Measurements from ENCODE around the gene KRTAP7-1. TPM values are rescaled to one million over a fixed set of nuclear protein-coding genes. Genes with fewer than 3 reads are reported as not detected.

Gene KRTAP7-1
- polyA plus RNA-seq, 3 donors: 0.13 TPM; not detected in 2

- no peak overlapping the region for H3K4me3 Mint-ChIP-seq
- H3K27ac Mint-ChIP-seq: no peak overlapping the region
- H3K4me1 Mint-ChIP-seq: no peaks in the 10 kb centered on the region
- 47% methylated on average over 2 of the region's 9 CpGs for WGBS (ENCODE audit: insufficient coverage)
- peaks cover 0 to 3% (median 0%) of the 10 kb centered on the region in 7 donors for H3K9me3 Mint-ChIP-seq
- Histone ChIP-seq H3K4me3 (replicated peaks in 1 of 3; ENCODE audit: low read depth in 2 of 3, low read length in 3 of 3) (no peak overlapping the region), H3K36me3 (replicated peaks in 1 of 2; ENCODE audit: control insufficient read depth in 1 of 2, insufficient read depth in 2 of 2, low read length in 2 of 2) (no peaks in the 10 kb centered on the region), H3K9me3 (replicated peaks in 1 of 2; ENCODE audit: control insufficient read depth in 1 of 2, insufficient read depth in 1 of 2, low read length in 2 of 2) (no peaks in the 10 kb centered on the region), H3K4me2 (replicated peaks; ENCODE audit: extremely low read depth, low read length, poor library complexity, severe bottlenecking) (no peak overlapping the region), H2AFZ (ENCODE audit: insufficient read depth, low read depth, low read length, poor library complexity, severe bottlenecking) (no peak overlapping the region), H3K9ac (ENCODE audit: insufficient read depth, low read length, poor library complexity, severe bottlenecking) (no peak overlapping the region), H3K27ac (ENCODE audit: low read depth in 1 of 2, low read length in 2 of 2) (no peak overlapping the region), H3K4me1 (ENCODE audit: control insufficient read depth in 1 of 2, insufficient read depth in 2 of 2, low read length in 2 of 2) (no peaks in the 10 kb centered on the region), H3K27me3 (ENCODE audit: control insufficient read depth in 2 of 2, insufficient read depth in 2 of 2, low read length in 2 of 2) (no peaks in the 10 kb centered on the region), H3K79me2 (ENCODE audit: insufficient read depth, low read length) (no peaks in the 10 kb centered on the region), H4K20me1 (ENCODE audit: insufficient read depth, low read length) (no peaks in the 10 kb centered on the region)
- H3K27me3 Mint-ChIP-seq (ENCODE audit: low read depth in 3 of 3): peaks cover 0 to 3% (median 0%) of the 10 kb centered on the region in 3 donors
- intact Hi-C loops (cut with micrococcal nuclease): no loop called here
- no peak for TF ChIP-seq CTCF (IDR thresholded peaks at IDR 0.05)
- no peaks in the 10 kb centered on the region for H3K36me3 Mint-ChIP-seq
- no peak for DNase-seq
Observed at GRCh38 chr21:30847627-30848500, 18.3 kb upstream of the KRTAP7-1 start.

- no peak for TF ChIP-seq CTCF (IDR thresholded peaks at IDR 0.05)
- H3K4me3 Mint-ChIP-seq: no peak overlapping the region
- DNase-seq: no peak
- H3K4me1 Mint-ChIP-seq: no peaks in the 10 kb centered on the region
- H3K36me3 Mint-ChIP-seq: no peaks in the 10 kb centered on the region
- H3K4me3 ChIP-seq (replicated peaks in 1 of 3; ENCODE audit: low read depth in 2 of 3, low read length in 3 of 3): no peak overlapping the region
- H4K20me1 ChIP-seq (ENCODE audit: insufficient read depth, low read length): no peaks in the 10 kb centered on the region
- H3K9me3 Mint-ChIP-seq: peaks cover 0 to 3% (median 0%) of the 10 kb centered on the region in 7 donors
- no peaks in the 10 kb centered on the region for H3K9me3 ChIP-seq (replicated peaks in 1 of 2; ENCODE audit: control insufficient read depth in 1 of 2, insufficient read depth in 1 of 2, low read length in 2 of 2)
- H3K4me2 ChIP-seq (replicated peaks; ENCODE audit: extremely low read depth, low read length, poor library complexity, severe bottlenecking): no peak overlapping the region
- no peaks in the 10 kb centered on the region for H3K27me3 ChIP-seq (ENCODE audit: control insufficient read depth in 2 of 2, insufficient read depth in 2 of 2, low read length in 2 of 2)
- no peaks in the 10 kb centered on the region for H3K4me1 ChIP-seq (ENCODE audit: control insufficient read depth in 1 of 2, insufficient read depth in 2 of 2, low read length in 2 of 2)
- intact Hi-C loops (cut with micrococcal nuclease): no loop called here
- no peak overlapping the region for H3K27ac ChIP-seq (ENCODE audit: low read depth in 1 of 2, low read length in 2 of 2)
- no peaks in the 10 kb centered on the region for H3K36me3 ChIP-seq (replicated peaks in 1 of 2; ENCODE audit: control insufficient read depth in 1 of 2, insufficient read depth in 2 of 2, low read length in 2 of 2)
- peaks cover 0 to 3% (median 0%) of the 10 kb centered on the region in 3 donors for H3K27me3 Mint-ChIP-seq (ENCODE audit: low read depth in 3 of 3)
- H3K9ac ChIP-seq (ENCODE audit: insufficient read depth, low read length, poor library complexity, severe bottlenecking): no peak overlapping the region
- H2AFZ ChIP-seq (ENCODE audit: insufficient read depth, low read depth, low read length, poor library complexity, severe bottlenecking): no peak overlapping the region
- no peak overlapping the region for H3K27ac Mint-ChIP-seq
- H3K79me2 ChIP-seq (ENCODE audit: insufficient read depth, low read length): no peaks in the 10 kb centered on the region
Observed at GRCh38 chr21:30842990-30843389, 13.4 kb upstream of the KRTAP7-1 start.

Measured in CD14-positive monocyte (primary cell).